Spleen (tissue), 7 donors: ENCODE measurements around the gene AMY1A.
"Not testable (repeated sequence)": the region's sequence is repeated elsewhere in the genome, so short reads cannot be mapped to it uniquely, and the experiment has no call there.

Experiments
- POLR2A ChIP-seq, 3 donors: fragments of 450-650 bp; IDR thresholded peaks; one replicate each; pipeline ENCODE4 v1.5.1; 2017; ENCODE audit warnings: antibody characterized with exemption in 3 of 3, mild to moderate bottlenecking in 1 of 3
- POLR2AphosphoS5 ChIP-seq, 3 donors: sonication (generic); formaldehyde crosslinking; IDR thresholded peaks; one replicate each; pipeline ENCODE4 v1.5.1; 2017; ENCODE audit warnings: antibody characterized with exemption in 3 of 3
- TF ChIP-seq, protein P1 (sequence below), 11 experiments: fragments of 200-600 bp in 7 of 11; fragments of 450-650 bp in 4 of 11; sonication (generic) in 4 of 11; IDR thresholded peaks in 8 of 11; conservative IDR thresholded peaks in 3 of 11; 1 replicate in 7 of 11; 2 replicates in 4 of 11; pipeline versions ENCODE4 v1.4.0 to v1.8.0; 2016 to 2021; ENCODE audit warnings: antibody characterized with exemption in 11 of 11, inconsistent platforms in 4 of 11, mild to moderate bottlenecking in 1 of 11
- donor health status: DM: no; HTN: no; CAD: no; lungs with moderate emphysema.
- donor health status: DM: no; HTN: no; CAD: no.
- donor health status: DM: no; HTN: no; CAD: no.

DNA sequence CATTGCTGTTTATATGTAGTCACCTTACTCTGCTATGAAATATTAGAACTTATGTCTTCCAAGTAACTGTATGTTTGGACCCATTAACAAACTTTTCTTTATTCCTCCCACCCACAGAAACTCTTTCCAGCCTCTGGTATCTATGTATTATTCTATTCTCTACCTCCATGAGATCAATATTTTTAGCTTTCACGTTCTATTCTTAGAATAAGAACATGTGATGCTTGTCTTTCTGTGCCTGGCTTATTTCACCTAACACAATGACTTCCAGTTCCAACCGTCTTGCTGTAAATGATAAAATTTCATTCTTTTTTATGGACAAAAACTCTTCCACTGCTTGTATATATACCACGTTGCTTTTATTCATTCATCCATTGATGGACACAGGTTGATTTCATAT lies 14.4 kb upstream of the AMY1A start:
- TF ChIP-seq, protein P1, sequence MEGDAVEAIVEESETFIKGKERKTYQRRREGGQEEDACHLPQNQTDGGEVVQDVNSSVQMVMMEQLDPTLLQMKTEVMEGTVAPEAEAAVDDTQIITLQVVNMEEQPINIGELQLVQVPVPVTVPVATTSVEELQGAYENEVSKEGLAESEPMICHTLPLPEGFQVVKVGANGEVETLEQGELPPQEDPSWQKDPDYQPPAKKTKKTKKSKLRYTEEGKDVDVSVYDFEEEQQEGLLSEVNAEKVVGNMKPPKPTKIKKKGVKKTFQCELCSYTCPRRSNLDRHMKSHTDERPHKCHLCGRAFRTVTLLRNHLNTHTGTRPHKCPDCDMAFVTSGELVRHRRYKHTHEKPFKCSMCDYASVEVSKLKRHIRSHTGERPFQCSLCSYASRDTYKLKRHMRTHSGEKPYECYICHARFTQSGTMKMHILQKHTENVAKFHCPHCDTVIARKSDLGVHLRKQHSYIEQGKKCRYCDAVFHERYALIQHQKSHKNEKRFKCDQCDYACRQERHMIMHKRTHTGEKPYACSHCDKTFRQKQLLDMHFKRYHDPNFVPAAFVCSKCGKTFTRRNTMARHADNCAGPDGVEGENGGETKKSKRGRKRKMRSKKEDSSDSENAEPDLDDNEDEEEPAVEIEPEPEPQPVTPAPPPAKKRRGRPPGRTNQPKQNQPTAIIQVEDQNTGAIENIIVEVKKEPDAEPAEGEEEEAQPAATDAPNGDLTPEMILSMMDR (IDR thresholded peaks at IDR 0.05 in 8 of 11, conservative IDR thresholded peaks at IDR 0.05 in 3 of 11), result not testable (repeated sequence)
- TF ChIP-seq POLR2AphosphoS5, POLR2A (IDR thresholded peaks at IDR 0.05): not testable (repeated sequence)
